NCI-H1694 (cell line): ENCODE measurements around the gene ELMO1.

Experiments
- DNase-seq: peaks from one replicate; lab custom pipeline; 2025; lab: John Stamatoyannopoulos, UW

Gene ELMO1

DNA sequence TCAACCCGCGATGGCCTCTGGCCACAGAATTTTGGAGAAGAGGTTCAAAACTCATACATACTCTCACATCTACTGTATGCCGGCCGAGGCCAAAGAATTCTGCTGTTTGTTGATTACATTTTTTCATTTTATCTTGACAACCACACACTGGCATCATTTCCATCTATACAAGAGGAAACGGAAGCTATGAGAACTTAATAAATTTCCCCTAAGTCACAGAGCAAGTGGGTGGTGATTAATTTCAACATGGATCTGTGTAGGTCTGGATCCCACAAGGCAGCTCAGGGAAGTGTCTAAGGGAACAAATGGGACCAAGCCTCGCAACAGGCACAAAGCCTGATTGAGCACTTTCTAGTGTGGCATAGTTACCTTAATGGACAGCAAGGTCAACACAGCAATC, 18.0 kb downstream of the ELMO1 start:
- DNase-seq, result no peak

DNA sequence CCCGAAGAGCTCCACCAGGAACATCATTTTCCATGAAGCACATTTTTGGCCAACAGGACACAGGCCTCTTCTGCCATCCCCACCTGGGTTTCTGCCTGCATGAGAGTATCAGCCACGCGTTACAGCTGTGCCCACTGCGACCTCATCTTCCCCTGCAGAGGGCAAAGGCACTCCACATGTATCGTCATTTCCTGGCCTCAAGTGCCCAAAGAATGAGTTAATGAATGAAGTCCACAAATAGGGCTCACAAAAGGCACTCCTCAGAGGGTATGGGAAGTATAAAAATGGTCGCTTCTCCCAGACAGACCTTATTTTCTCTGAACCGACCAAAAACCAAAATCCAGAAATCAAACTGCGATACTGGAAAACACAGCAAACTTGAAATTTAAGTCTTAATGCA, 18.5 kb downstream of the ELMO1 start:
- DNase-seq, result no peak

DNA sequence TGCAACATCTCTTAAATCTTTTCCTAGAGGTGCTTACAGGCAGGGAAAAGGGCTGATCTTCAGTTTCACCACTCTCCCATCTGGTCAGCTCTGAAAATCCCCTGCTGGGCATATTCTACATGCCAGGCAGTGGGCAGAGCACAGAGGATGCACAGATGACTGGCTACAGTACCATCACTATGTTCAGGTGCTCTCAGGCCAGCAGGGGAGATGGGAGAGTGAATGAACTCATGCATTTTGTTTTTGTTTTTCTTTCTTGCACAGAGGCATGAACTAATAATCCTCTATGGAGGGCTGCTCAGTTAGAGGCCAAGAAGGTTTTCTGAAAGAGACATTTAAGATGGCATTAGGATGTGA, 19.3 kb downstream of the ELMO1 start:
- no peak for DNase-seq

DNA sequence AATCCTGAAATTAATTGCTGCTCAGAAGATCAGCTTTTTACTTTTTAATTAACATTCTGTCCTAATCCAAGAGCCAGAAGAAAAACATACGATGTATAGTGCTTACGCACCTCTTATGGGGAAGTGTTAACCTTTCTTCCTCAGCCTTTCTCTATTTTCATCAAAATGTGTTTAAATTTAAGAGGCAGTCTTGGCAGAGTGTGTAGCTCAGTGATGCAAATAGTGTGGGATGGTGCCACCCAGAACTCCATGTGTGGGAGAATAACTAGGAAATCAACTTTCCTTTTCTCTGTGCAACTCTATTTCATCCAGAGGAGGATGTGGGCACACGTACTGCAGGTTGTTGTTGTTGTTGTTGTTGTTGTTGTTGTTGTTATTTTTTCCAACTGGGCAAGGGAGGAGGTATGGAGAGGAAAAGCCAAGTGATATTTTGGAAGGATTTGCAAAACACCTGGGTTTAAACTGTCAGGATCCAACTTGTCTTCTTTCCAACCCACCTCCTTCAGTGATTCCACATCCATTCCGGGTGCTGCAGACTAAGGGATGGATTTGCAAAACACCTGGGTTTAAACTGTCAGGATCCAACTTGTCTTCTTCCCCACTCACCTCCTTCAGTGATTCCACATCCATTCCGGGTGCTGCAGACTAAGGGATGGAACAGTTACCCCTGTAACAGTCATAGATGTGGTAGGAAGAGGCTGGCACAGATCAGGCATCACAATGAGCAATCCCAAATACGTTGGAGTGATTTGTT, 19.8 kb downstream of the ELMO1 start:
- no peak for DNase-seq

DNA sequence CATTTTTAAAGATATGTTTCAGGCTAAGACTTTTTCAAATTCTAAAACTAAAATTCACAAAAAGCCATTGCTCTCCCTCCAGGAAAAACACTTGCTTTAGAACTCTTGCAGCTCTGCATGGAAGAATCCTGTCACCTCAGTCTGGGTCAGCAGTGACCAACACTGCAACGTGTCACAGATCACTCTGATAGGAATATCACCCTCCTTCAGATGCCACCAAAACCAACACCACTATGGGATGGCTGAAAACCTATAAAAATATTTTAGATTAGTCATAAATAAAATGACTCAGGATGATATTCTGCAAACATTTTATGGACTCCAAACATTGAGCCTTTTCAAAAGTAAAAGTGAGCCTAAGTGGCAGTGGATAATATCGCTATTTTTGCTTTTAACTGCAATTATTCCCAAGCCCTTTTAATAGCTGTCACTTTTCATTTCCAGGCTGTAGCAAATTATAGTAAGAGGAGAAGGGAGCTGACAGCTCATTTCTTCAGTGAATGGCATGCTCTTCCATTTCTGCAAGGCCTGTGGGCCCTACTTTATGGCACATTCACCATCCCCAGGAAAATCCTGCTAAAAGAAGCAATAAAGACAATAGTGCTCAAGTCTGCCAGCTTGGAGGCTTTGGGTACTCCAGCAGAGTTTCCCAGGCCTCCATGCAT, 21.3 kb downstream of the ELMO1 start:
- no peak for DNase-seq

DNA sequence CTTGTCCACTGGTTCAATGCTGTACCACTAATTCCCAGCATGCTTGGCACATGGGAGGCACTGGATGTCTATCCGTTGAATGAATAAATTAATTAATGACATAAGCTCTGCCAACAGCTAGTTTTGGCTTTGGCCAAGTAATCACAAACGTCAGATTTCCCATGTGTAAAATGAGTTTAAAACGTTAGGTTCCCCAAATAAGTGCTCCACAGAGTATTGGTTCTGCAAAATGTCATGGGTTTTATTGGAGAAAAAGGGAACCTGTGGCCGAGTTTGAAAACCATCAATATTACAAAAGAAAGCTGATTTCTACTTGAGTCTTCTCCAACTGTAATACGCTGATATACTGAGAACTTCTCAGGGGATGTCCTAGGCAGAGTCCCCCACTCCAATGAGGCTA, 23.2 kb downstream of the ELMO1 start:
- DNase-seq, result no peak

DNA sequence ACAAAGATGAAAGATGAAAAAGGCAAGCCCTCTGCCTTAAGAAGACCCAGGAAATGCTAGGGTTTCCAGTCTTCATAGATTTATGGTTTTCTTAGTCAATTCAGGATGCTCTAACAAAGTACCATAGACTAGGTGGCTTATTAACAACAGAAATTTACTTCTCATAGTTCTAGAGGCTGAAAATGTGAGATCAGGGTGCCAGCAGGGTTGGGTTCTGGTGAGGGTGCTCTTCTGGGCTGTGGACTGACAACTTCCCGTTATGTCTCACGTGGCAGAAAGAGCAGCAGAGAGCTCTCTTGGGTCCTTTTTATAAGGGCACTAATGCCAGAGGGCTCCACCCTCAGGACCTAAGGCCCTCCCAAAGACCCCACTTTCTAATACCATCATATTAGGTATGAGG, 23.7 kb downstream of the ELMO1 start:
- DNase-seq, result no peak

DNA sequence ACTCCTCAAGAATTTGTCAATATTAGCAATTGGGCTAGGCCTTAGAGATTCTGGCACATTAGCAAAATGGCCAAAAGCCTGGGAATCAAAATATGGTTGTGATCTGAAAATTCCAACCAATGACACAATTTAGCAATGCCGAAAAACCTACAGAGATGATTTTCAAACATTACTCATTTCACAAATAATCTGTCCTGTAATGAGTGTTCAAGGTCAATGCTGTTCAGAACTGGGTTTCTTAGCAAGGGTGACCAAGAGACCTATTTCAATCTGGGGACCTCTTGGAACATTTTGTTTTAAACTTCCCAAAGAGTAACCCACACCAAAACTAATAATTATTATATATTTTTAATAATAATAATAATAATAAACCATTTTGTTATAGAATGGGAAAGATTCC, 24.1 kb downstream of the ELMO1 start:
- DNase-seq, result no peak

DNA sequence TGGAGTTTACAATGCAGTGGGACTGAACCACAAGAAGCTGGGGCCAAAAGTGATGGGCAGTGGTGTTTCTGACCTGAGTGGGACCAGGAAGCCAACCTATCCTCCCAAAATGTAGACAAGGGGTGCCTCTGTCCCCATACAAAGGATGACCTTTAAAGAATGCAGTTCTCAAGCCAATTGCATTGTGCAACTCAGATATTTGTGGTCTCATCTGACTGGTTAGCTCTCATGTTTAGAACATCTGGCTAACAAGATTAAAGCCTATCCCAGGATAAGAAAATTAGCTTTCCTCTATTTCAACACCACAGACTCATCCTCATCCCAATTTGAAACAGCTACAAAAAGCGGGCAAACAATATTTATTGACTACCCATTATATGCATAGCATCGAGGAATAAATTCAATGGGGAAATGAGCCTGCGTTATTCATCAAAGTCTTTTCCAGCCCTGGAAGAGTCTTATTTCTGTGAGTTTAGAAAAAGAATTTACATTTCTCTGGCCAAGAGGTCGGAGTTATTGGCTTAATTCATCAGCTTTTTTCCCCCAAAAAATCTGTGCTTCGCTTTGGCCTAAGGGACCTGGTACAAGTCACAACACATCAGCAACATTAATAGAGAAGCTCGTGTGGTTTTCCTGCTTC, 26.7 kb downstream of the ELMO1 start:
- no peak for DNase-seq

DNA sequence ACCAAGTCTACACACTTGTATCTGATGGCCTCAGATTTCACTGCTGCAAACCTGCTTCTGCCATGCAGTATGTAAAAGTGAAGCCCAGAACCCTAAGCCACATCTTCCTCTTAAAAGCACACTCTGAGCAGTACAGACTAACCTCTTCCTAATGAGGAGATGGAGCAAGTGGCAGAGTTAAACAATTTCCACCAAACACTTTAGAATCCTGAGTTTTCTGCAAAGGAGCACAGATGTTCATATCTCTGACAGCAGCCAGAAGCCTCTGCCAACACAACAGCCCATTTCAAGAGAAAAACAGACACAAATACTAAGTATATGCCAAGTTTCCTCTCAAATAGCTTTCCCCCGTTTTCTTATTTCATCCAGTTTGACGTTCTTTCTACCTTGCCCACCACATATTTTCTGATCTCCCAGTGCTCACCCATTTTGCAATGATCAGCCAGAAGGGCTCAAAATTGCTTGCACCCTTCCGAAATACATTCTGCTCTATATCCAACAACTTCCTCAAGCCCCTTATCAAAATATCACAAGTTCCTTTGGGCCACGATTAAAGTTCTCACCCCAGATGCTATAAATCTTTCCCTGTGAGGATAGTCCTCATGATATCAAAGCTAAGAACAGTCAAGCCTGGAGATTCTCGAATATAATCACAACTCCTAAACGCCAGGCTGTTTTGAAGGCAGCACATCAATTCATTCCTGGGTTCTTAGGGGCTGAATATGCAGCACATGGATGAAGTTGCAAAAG, 27.5 kb downstream of the ELMO1 start:
- no peak for DNase-seq

DNA sequence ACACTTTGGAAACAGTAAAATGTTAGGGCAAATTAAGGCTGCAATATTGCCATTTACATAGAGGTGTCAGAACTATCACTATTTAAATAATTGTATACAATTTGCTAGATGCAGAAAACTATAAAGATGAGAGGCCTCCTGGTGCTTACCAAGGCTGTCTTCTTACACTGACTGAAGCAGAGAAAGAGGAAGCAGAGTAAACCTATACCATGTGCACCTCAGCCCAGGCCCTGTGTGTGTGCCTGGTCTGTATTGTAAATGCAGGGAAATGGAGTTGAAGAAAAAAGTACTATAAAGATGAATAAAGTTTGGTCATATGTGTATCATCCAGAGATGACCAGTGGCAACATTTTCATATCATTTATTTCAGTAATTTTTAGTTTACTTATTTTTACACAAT, 29.2 kb downstream of the ELMO1 start:
- DNase-seq, result no peak

DNA sequence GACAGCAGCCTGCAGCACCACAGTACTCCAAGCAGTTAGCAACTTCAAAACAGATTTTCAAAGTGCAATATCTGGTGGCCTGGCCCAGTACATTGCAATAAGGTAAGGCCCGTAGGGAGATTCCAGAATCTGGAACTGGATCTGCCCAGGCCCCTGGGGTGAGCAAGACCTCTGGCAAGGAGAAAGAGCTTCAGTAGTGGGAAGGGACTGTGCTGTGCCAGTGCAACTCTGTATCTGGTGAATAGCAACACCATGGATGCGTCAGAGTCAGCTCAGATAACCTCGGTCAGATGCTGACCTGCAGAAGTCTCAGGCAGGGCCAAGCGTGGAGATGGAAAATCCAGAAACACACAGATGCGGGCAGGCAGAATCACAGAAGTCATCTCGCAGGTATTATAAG, 30.3 kb downstream of the ELMO1 start:
- DNase-seq, result no peak

DNA sequence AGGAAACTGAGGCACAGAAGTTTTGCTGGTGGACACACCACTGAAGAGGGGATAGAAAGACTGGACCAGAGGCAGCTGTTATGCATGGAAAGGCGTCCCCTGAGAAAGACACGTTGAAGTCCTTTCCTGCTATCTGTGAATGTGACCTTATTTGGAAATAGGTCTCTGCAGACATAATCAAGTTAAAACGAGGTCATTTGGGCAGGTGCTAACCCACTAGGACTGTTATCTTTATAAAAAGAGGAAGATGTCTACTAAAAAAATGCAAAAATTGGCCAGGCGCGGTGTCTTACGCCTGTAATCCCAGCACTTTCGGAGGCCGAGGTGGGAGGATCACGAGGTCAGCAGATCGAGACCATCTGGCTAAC, 31.6 kb downstream of the ELMO1 start:
- DNase-seq, result no peak

DNA sequence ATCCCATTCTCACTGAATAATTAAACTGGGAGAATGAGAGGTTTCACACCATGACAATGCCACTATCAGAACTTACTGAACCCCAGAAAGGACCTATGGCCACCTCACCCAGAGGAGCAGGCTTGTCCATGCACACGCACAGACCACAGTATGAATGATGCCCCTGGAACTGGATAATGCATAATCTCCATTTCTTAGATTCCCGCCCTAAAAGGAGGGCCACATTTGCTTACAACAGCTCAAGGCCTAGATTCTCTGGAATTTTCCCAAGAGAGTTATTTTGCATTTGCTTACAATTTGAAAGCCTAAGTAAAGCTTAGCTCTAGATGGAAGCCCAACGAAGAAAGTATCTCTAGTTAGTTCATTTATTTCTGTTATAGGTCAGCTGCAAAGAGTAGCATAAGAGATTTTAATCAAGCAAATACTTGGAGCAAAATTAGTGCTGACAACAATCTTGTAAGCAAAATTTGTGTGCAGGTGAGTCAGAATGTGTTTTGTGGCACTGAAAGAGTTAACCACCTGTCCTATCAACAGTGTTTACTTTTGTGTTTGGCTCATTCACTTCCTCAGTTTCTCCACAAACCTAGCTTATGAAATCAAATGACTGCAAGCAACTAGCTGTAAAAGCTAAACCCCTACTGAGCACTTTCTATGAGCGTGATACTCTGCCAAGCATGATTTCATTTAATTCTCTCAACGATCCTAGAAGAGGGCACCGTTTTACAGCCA, 32.1 kb downstream of the ELMO1 start:
- DNase-seq, result no peak

DNA sequence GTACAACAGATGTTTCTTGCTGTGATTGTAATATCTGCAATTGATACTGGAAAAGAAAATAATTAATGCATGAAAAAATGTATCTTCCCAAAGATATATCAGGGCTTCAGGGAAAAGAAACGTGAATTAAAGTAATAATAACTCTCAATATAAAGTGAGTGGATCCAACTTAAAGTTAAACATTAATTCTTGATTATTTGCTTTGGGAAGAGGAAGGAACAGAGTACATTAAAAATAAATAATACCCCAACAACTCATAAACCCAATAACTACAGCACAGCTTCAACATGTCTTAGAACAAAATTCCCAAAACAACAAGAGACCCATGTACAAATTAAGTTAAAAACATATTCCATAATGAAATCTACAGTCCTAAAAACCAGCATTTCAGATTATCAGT, 33.0 kb downstream of the ELMO1 start:
- no peak for DNase-seq

DNA sequence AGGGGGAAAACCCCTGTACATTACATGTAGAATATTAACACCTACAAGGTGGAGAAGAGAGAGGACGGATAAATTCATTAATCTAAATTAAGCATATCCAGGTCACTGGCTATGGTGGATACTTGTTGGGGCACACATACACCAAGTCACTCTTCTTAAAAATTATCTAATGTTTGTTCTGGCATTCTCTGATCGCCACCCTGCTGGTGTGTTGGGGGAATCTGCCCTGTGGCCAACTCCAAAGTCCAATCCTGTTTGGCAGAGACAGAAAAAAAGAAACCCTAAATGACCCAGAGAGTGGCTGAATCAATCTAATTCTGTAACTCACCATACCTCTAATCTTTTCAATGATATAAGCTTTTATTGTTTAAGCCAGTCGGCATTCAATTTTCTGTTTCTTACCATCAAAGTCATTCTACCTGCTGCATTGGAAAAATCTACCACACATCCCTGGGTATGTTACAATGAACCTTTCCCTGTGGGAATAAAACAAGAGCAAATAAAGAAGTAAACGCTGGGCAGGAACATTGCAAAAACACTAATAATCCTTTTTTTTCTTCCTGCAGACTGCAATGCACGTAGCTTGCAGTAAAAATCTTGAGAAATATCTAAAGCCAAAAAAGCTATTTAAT, 34.2 kb downstream of the ELMO1 start:
- no peak for DNase-seq

DNA sequence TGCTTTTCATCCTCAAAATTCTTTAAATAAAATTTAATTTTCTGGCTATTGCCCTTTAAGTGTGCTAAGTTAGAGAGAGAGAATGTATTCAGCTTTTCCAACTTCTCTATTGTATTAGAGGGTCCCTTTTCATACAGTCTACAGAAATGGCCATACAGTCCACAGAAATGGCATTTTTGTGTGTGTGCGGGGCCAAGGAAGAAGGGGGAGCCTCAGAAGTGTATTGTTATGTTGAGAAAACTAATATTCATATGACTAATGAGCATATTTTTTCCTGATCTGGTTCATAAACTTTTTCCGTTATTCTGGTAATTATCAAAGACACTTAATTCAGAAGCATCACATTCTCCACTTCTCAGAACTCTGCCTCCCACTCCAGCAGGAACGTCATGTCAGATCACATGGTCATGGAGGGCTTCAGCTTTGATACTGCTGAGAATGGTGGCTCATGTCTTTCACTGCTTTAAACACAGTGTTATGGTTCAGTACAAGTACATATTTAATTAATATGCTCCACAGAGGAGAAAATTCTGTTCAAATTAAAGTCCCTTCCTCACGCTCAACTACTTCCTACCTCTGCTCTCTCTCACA, 37.1 kb downstream of the ELMO1 start:
- DNase-seq, result no peak

DNA sequence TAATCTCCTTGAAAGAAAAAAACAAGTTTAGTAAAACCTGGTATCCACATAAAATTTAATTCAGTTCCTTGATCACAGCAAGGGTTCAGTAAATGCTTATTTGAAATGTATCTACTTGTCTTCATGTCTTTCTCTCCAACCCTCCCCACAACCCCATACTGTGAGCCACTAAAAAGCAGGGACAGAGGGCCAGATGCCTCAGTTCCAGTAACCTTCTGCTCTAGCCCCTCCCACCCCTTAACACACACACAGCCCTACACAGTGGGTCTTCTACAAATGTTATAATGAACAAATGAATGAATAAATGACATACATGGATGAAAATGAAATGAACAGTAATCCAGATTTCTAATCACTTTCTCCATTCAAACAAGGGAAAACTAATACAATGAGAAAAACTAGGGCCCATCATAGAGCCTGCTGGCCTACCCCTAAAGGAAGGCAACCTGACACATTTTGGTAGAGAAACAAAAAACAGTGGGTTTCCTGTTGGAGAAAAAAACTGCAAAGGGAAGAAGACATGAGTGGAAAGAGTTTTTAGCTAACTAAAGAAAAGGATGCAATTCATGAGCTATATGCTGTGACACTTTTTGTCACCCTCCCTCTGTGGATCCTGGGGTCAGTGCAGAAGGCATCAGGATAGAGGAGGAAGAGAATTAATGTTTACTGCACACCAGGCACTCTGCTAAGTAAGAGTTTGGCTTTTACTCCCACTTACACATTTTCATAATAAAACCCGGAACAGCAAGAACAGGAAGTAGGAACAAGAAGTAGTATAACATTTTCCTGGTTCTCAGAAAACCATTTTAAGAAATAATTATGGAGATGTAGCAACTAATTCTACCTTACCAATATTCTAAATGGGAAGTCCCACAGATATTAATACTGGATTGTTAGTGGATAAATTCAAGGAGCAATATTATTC, 38.1 kb downstream of the ELMO1 start:
- no peak for DNase-seq

DNA sequence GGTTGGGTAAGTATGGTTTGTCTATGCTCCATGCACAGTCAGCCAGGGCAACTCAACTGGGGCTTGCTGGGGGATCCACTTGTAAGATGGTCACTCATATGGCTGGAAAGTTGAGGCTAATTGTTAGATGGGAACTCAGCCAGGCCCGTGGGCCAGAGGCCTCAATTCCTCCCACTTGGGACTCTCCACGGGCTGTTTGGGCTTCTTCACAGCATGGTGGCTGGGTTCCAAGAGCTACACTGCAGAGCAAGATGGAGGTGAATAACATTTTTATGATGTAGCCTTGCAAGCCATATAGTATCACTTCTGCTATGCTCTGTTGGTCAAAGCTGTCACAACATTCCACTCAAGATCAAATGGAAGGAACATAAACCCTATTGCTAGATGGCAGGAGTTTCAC, 39.2 kb downstream of the ELMO1 start:
- DNase-seq, result no peak
